CD8-positive, alpha-beta memory T cell (primary cell): Measurements from ENCODE around the gene MTMR8. TPM values are rescaled to one million over a fixed set of nuclear protein-coding genes. Genes with fewer than 3 reads are reported as not detected.
"Not testable (repeated sequence)": the region's sequence is repeated elsewhere in the genome, so short reads cannot be mapped to it uniquely, and the experiment has no call there.

ENCODE experiments used
- CTCF ChIA-PET: fragments of 350-600 bp; sonication (Branson Sonifier 250); formaldehyde crosslinking; loops from one replicate; lab custom pipeline; 2021; ENCODE audit warnings: antibody characterized with exemption; lab: Charles Lee
- POLR2A ChIA-PET: fragments of 350-600 bp; sonication (Branson Sonifier 250); formaldehyde crosslinking; loops from one replicate; lab custom pipeline; 2021; ENCODE audit warnings: antibody characterized with exemption; lab: Charles Lee
- DNase-seq, 5 donors: peaks; one replicate each; pipeline versions ENCODE4 v3.0.0 to v3.0.0-alpha.2; 2020 to 2022; ENCODE audit warnings: mixed read lengths in 1 of 5
- H3K27ac ChIP-seq: one replicate; pipeline ENCODE4 v1.7.0; 2013; ENCODE audit warnings: low read depth, mild to moderate bottlenecking, low read length, moderate library complexity
- H3K27me3 ChIP-seq: 2 replicates; pipeline ENCODE4 v1.7.0; 2013; ENCODE audit warnings: low read length, mild to moderate bottlenecking; ENCODE audit not compliant: insufficient read depth, poor library complexity, severe bottlenecking
- H3K36me3 ChIP-seq: 2 replicates; pipeline ENCODE4 v1.7.0; 2013; ENCODE audit warnings: mild to moderate bottlenecking, low read length, moderate library complexity; ENCODE audit not compliant: insufficient read depth
- H3K4me1 ChIP-seq: 2 replicates; pipeline ENCODE4 v1.7.0; 2013; ENCODE audit warnings: mild to moderate bottlenecking, low read length, moderate library complexity; ENCODE audit not compliant: insufficient read depth
- H3K4me3 ChIP-seq: 2 replicates; pipeline ENCODE4 v1.7.0; 2013; ENCODE audit warnings: mild to moderate bottlenecking, low read length
- H3K9me3 ChIP-seq: 2 replicates; pipeline ENCODE4 v1.7.0; 2013; ENCODE audit warnings: mild to moderate bottlenecking, low read length
- H3K27ac Mint-ChIP-seq, 8 donors: one replicate each; pipeline ENCODE4 v1.8.0; 2020 to 2021; ENCODE audit warnings: mixed read lengths in 8 of 8, mild to moderate bottlenecking in 6 of 8, inconsistent platforms in 3 of 8, moderate library complexity in 3 of 8
- H3K27me3 Mint-ChIP-seq, 2 donors: one replicate each; pipeline ENCODE4 v1.8.0; 2020 to 2021; ENCODE audit warnings: mixed read lengths in 2 of 2, mild to moderate bottlenecking in 1 of 2, moderate library complexity in 1 of 2
- H3K36me3 Mint-ChIP-seq, 3 donors: one replicate each; pipeline ENCODE4 v1.8.0; 2020 to 2021; ENCODE audit warnings: mixed read lengths in 3 of 3, inconsistent platforms in 1 of 3, mild to moderate bottlenecking in 1 of 3
- H3K4me1 Mint-ChIP-seq, 3 donors: one replicate each; pipeline ENCODE4 v1.8.0; 2020 to 2021; ENCODE audit warnings: mixed read lengths in 3 of 3, inconsistent platforms in 1 of 3, mild to moderate bottlenecking in 1 of 3
- H3K4me3 Mint-ChIP-seq, 7 donors: one replicate each; pipeline ENCODE4 v1.8.0; 2020 to 2021; ENCODE audit warnings: mixed read lengths in 7 of 7, mild to moderate bottlenecking in 6 of 7, moderate library complexity in 4 of 7, inconsistent platforms in 2 of 7
- H3K9me3 Mint-ChIP-seq, 5 donors: one replicate each; pipeline ENCODE4 v1.8.0; 2020 to 2022; ENCODE audit warnings: mixed read lengths in 5 of 5, mild to moderate bottlenecking in 3 of 5, moderate library complexity in 2 of 5, inconsistent platforms in 1 of 5
- polyA plus RNA-seq: library from polyadenylated mRNA; unstranded; fragments of 300-500 nt; fragmentation: Illumina TruSeq; gene quantifications from one replicate; pipeline ENCODE4 v1.2.3, GENCODE V29; 2021
- total RNA-seq, 2 experiments: library from RNA; stranded (reverse); gene quantifications; one replicate each; pipeline ENCODE4 v1.2.3, GENCODE V29; 2021

Gene MTMR8
- total RNA-seq: 1 to 10 TPM; 4.7 to 4.9 TPM
- polyA plus RNA-seq: 4.7 TPM

DNA sequence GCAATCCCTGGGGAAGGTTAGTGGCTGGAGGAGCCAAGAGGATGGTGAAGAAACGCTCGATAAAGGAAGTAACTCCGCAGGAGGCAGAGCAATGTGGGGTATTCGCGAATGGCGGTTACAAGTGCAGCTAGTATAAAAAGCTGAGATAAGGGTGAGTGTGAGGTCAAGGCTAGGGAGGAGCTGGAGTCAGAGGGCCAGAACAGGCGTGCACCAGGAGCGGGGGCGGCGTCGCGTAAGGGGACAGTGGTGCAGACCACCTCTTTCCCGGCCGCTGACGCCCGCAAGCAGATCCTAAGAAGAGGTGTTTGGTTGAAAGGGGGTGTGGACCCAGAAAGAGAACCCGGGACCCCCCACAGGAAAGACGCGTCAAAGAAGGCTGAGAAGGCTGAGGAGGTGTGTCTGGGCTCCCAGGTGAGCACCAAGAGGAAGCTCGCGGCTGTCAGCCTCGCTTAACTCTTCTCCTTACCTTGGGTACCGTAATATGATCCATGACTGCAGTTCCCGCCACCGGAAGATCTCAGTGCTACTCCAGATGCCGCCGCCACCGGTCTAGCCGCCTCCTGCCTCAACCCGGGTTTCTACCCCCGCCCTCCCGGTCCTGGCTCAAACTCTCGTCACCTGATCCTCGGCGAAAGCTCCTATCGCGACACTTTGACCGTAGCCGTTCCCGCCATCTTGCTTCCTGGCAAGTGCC is at the start of gene MTMR8:
MTMR8 (minus strand) TSS at position 579 of the 694 bp plus-strand sequence; CDS start at position 490, 89 bp downstream.
- peaks cover 0 to 8% of the 10 kb centered on the region in 2 donors for H3K27me3 Mint-ChIP-seq
- POLR2A ChIA-PET: interaction anchor here (1.3 kb wide), 1 partner anchor 640 kb away, joined by 4 read pairs; no protein-coding TSS in a partner anchor
- CTCF ChIA-PET: no interaction called here
- Histone ChIP-seq H3K36me3 (no peaks in the 10 kb centered on the region), H3K27ac (peak within 1 kb of the TSS; percentile 51), H3K27me3 (no peaks in the 10 kb centered on the region), H3K4me3 (peak within 1 kb of the TSS; percentile 68), H3K4me1 (peaks cover 6% of the 10 kb centered on the region), H3K9me3 (no peaks in the 10 kb centered on the region)
- H3K36me3 Mint-ChIP-seq: peaks cover 0 to 9% (median 0%) of the 10 kb centered on the region in 3 donors
- H3K27ac Mint-ChIP-seq: peak within 1 kb of the TSS; percentile 57 to 96 (median 92)
- peak; percentile 68 to 85 (median 76) for DNase-seq
- H3K4me3 Mint-ChIP-seq: peak within 1 kb of the TSS; percentile 90 to 96 (median 92)
- no peaks in the 10 kb centered on the region for H3K9me3 Mint-ChIP-seq
- peaks cover 35 to 57% (median 57%) of the 10 kb centered on the region in 3 donors for H3K4me1 Mint-ChIP-seq

GRCh38 chrX:64439551-64439950 is 44.3 kb upstream of the MTMR8 start:
- peaks cover 0 to 5% of the 10 kb centered on the region in 2 donors for H3K27me3 Mint-ChIP-seq
- H3K4me1 Mint-ChIP-seq: no peaks in the 10 kb centered on the region
- no peak overlapping the region for H3K4me3 ChIP-seq
- H3K4me3 Mint-ChIP-seq: no peak overlapping the region
- no peak for DNase-seq
- POLR2A ChIA-PET: no interaction called here
- peaks cover 0 to 12% (median 5%) of the 10 kb centered on the region in 5 donors for H3K9me3 Mint-ChIP-seq
- no peaks in the 10 kb centered on the region for H3K36me3 ChIP-seq
- no peak overlapping the region for H3K27ac ChIP-seq
- H3K27ac Mint-ChIP-seq: no peak overlapping the region
- CTCF ChIA-PET: no interaction called here
- no peaks in the 10 kb centered on the region for H3K36me3 Mint-ChIP-seq
- H3K4me1 ChIP-seq: no peaks in the 10 kb centered on the region
- H3K27me3 ChIP-seq: no peaks in the 10 kb centered on the region
- no peaks in the 10 kb centered on the region for H3K9me3 ChIP-seq

- CTCF ChIA-PET: no interaction called here
- no peaks in the 10 kb centered on the region for H3K4me1 Mint-ChIP-seq
- H3K27ac Mint-ChIP-seq: no peak overlapping the region
- peaks cover 0 to 11% (median 4%) of the 10 kb centered on the region in 5 donors for H3K9me3 Mint-ChIP-seq
- no peak overlapping the region for H3K27ac ChIP-seq
- H3K4me3 ChIP-seq: no peak overlapping the region
- POLR2A ChIA-PET: no interaction called here
- no peak overlapping the region for H3K4me3 Mint-ChIP-seq
- no peaks in the 10 kb centered on the region for H3K36me3 Mint-ChIP-seq
- no peak for DNase-seq
- H3K27me3 Mint-ChIP-seq: peaks cover 0 to 5% of the 10 kb centered on the region in 2 donors
- no peaks in the 10 kb centered on the region for H3K36me3 ChIP-seq
- no peaks in the 10 kb centered on the region for H3K27me3 ChIP-seq
- H3K9me3 ChIP-seq: no peaks in the 10 kb centered on the region
- H3K4me1 ChIP-seq: no peaks in the 10 kb centered on the region
These were observed 42.4 kb upstream of the MTMR8 start for GRCh38 chrX:64437665-64438064.

- no peak for DNase-seq
- CTCF ChIA-PET: no interaction called here
- H3K4me1 Mint-ChIP-seq: no peaks in the 10 kb centered on the region
- H3K4me3 Mint-ChIP-seq: no peak overlapping the region
- H3K36me3 Mint-ChIP-seq: no peaks in the 10 kb centered on the region
- Histone ChIP-seq H3K9me3 (no peaks in the 10 kb centered on the region), H3K27ac (no peak overlapping the region), H3K36me3 (no peaks in the 10 kb centered on the region), H3K4me1 (no peaks in the 10 kb centered on the region), H3K27me3 (no peaks in the 10 kb centered on the region), H3K4me3 (no peak overlapping the region)
- no peak overlapping the region for H3K27ac Mint-ChIP-seq
- POLR2A ChIA-PET: no interaction called here
- H3K9me3 Mint-ChIP-seq: peaks cover 0 to 6% (median 2%) of the 10 kb centered on the region in 5 donors
- peaks cover 0 to 3% of the 10 kb centered on the region in 2 donors for H3K27me3 Mint-ChIP-seq
These were observed 42.0 kb upstream of the MTMR8 start for GRCh38 chrX:64437218-64437617.

- Mint-ChIP-seq H3K27ac (no peak overlapping the region), H3K9me3 (peaks cover 0 to 3% (median 0%) of the 10 kb centered on the region in 5 donors), H3K36me3 (no peaks in the 10 kb centered on the region), H3K27me3 (peaks cover 0 to 6% of the 10 kb centered on the region in 2 donors), H3K4me1 (no peaks in the 10 kb centered on the region), H3K4me3 (no peak overlapping the region)
- Histone ChIP-seq H3K4me1 (no peaks in the 10 kb centered on the region), H3K27ac (no peak overlapping the region), H3K9me3 (no peaks in the 10 kb centered on the region), H3K27me3 (no peaks in the 10 kb centered on the region), H3K36me3 (no peaks in the 10 kb centered on the region), H3K4me3 (no peak overlapping the region)
- ChIA-PET CTCF (no interaction called here), POLR2A (no interaction called here)
- no peak for DNase-seq
These were observed 33.1 kb upstream of the MTMR8 start for GRCh38 chrX:64428371-64428770.

DNA sequence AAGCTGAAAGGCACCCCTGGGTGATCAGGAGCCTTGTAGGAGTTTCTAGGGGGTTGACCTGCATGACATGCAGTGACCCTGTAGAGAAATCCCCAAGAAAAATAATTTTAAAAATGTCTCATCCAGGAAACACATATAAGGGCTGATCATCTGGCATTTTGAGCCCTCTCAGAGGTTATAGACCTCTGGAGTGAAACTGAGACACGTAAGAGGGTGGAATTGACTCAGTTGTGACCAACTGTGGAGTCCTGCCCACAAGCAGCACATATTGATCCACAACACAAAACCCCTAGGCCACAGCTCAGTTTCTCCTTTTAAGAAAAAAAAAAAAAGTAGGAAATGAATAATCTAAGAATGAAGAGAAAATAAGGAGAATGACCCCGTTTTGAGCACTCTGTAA is 32.5 kb upstream of the MTMR8 start:
- H3K27ac Mint-ChIP-seq: peak overlapping the region in 1 of 8 donors; percentile 85
- H3K4me1 Mint-ChIP-seq: no peaks in the 10 kb centered on the region
- H3K4me3 Mint-ChIP-seq: no peak overlapping the region
- H3K9me3 Mint-ChIP-seq: peaks cover 0 to 3% (median 0%) of the 10 kb centered on the region in 5 donors
- no peak overlapping the region for H3K4me3 ChIP-seq
- no peaks in the 10 kb centered on the region for H3K27me3 ChIP-seq
- H3K27ac ChIP-seq: no peak overlapping the region
- DNase-seq: no peak
- ChIA-PET POLR2A (no interaction called here), CTCF (no interaction called here)
- H3K4me1 ChIP-seq: no peaks in the 10 kb centered on the region
- no peaks in the 10 kb centered on the region for H3K9me3 ChIP-seq
- H3K36me3 ChIP-seq: no peaks in the 10 kb centered on the region
- peaks cover 0 to 6% of the 10 kb centered on the region in 2 donors for H3K27me3 Mint-ChIP-seq
- H3K36me3 Mint-ChIP-seq: no peaks in the 10 kb centered on the region

DNA sequence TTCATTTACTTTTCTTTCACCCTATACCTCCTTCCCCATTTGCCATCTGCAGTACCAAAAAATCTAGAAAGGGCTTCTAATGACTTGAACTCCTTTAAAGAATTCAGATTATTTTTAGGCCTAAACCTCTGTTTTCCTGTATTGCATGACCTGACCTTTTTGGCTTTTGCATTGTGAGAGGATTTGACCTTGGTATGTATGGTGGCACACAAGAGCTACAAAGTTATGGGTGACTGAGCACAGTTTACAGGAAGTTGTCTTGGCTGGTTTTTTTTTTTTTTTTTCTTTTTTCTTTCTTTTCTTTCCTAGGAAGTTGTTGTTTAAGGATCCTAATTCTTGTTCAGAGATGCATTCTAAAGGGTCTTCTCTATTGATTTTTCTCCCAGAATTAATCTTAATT is 32.0 kb upstream of the MTMR8 start:
- Histone ChIP-seq H3K36me3 (no peaks in the 10 kb centered on the region), H3K4me3 (no peak overlapping the region), H3K27ac (no peak overlapping the region), H3K27me3 (no peaks in the 10 kb centered on the region), H3K9me3 (no peaks in the 10 kb centered on the region), H3K4me1 (no peaks in the 10 kb centered on the region)
- Mint-ChIP-seq H3K27me3 (peaks cover 0 to 6% of the 10 kb centered on the region in 2 donors), H3K4me3 (no peak overlapping the region), H3K36me3 (no peaks in the 10 kb centered on the region), H3K4me1 (no peaks in the 10 kb centered on the region), H3K9me3 (peaks cover 0 to 3% (median 0%) of the 10 kb centered on the region in 5 donors), H3K27ac (no peak overlapping the region)
- no peak for DNase-seq
- ChIA-PET CTCF (no interaction called here), POLR2A (no interaction called here)

- H3K4me1 Mint-ChIP-seq, H3K27ac Mint-ChIP-seq, POLR2A ChIA-PET, H3K36me3 ChIP-seq, H3K27me3 Mint-ChIP-seq, H3K9me3 Mint-ChIP-seq, H3K9me3 ChIP-seq, H3K4me1 ChIP-seq, H3K36me3 Mint-ChIP-seq, DNase-seq, H3K4me3 ChIP-seq, H3K27ac ChIP-seq, H3K4me3 Mint-ChIP-seq, CTCF ChIA-PET, H3K27me3 ChIP-seq: not testable (repeated sequence)
These were observed 14.5 kb upstream of the MTMR8 start for GRCh38 chrX:64409730-64410129.
